Measurements from ENCODE around the gene CUL3. TPM values are rescaled to one million over a fixed set of nuclear protein-coding genes. Genes with fewer than 3 reads are reported as not detected.

CUL3 gene
- total and polyA plus RNA-seq, 2 of the 8 experiments (the other 6 are each of a cell fraction or from before 2014, with no cell fraction given) = 28.5 to 113 TPM

- H2BK15ac ChIP-seq (ENCODE audit: low read length) = no peak overlapping the region
- POLR2A ChIA-PET (ENCODE audit: partially characterized antibody) = no interaction called here
These were observed 27.6 kb downstream of the CUL3 start for GRCh38 chr2:224557610-224558009.

More at GRCh38 chr2:224557610-224558009, 27.6 kb downstream of the CUL3 start:
- Histone ChIP-seq H3K9ac (replicated peaks in 1 of 4; ENCODE audit: extremely low read depth in 1 of 4, low read depth in 3 of 4, low read length in 3 of 4) (no peak overlapping the region), H3K79me1 (ENCODE audit: low read depth, low read length) (peaks cover 4% of the 10 kb centered on the region; the same call in 1 of the 2 replicates), H4K91ac (replicated peaks; ENCODE audit: insufficient read length, low read length) (no peak overlapping the region), H3K23me2 (ENCODE audit: low read depth, low read length) (no peaks in the 10 kb centered on the region), H4K5ac (ENCODE audit: insufficient read length, low read depth, low read length) (no peak overlapping the region), H2BK120ac (replicated peaks; ENCODE audit: low read depth, low read length) (no peak overlapping the region), H2AK5ac (ENCODE audit: low read depth, low read length) (no peak overlapping the region), H3K4ac (replicated peaks; ENCODE audit: insufficient read length, low read depth, low read length) (no peak overlapping the region), H3K14ac (ENCODE audit: insufficient read length) (no peak overlapping the region), H4K20me1 (replicated peaks in 1 of 2; ENCODE audit: control insufficient read depth in 1 of 2, insufficient read depth in 2 of 2, low read length in 2 of 2) (peaks cover 2 to 11% of the 10 kb centered on the region in 2 experiments), H2BK20ac (ENCODE audit: low read length) (no peak overlapping the region), H3K4me2 (ENCODE audit: insufficient read depth in 1 of 2, low read depth in 2 of 2, low read length in 2 of 2) (peak overlapping the region in 1 of 2 experiments; percentile 39; a peak in 1 of 4 replicates), H3K79me2 (ENCODE audit: control insufficient read depth in 1 of 2, insufficient read depth in 2 of 2, low read length in 2 of 2) (peaks cover 12 to 98% of the 10 kb centered on the region in 2 experiments), H3K4me1 (replicated peaks in 1 of 4; ENCODE audit: control insufficient read depth in 3 of 4, insufficient read depth in 4 of 4, low read length in 3 of 4) (peaks cover 0 to 5% (median 2%) of the 10 kb centered on the region in 4 experiments; a peak in 3 of 7 replicates), H3K27ac (ENCODE audit: low read depth, low read length) (no peak overlapping the region), H3K18ac (ENCODE audit: extremely low read depth, low read length) (no peak overlapping the region), H3K9me3 (ENCODE audit: insufficient read depth in 2 of 2, low read depth in 1 of 2, low read length in 1 of 2) (no peaks in the 10 kb centered on the region), H3K23ac (ENCODE audit: insufficient read length) (no peak overlapping the region), H2AFZ (ENCODE audit: low read length) (no peak overlapping the region), H2BK12ac (ENCODE audit: low read depth, low read length) (no peak overlapping the region), H3K27me3 (replicated peaks in 1 of 4; ENCODE audit: control insufficient read depth in 3 of 4, extremely low read depth in 1 of 4, insufficient read depth in 3 of 4, low read length in 3 of 4) (no peaks in the 10 kb centered on the region), H4K8ac (ENCODE audit: extremely low read depth, insufficient read depth, low read length) (no peak overlapping the region), H3K4me3 (ENCODE audit: extremely low read depth in 1 of 4, insufficient read depth in 2 of 4, low read depth in 3 of 4, low read length in 4 of 4) (0 out of 8 replicates have a peak overlapping the region, but pooled peaks of 1 of the 4 experiments have one; percentile 11), H2BK5ac (ENCODE audit: low read depth, low read length) (no peak overlapping the region), H3K56ac (replicated peaks; ENCODE audit: insufficient read length, low read depth, low read length) (no peak overlapping the region), H3K36me3 (ENCODE audit: control insufficient read depth in 2 of 4, insufficient read depth in 4 of 4, low read length in 3 of 4) (no peaks in the 10 kb centered on the region; a peak in 2 of 8 replicates)
- TF ChIP-seq PHF8 (conservative IDR thresholded peaks at IDR 0.05; ENCODE audit: low read depth, low read length) (no peak), CHD1 (IDR thresholded peaks at IDR 0.05; ENCODE audit: low read depth, low read length) (no peak)
- 81% methylated on average over 2 of the region's 2 CpGs; no CpG with 5 or more reads in 1 of the 2 experiments for WGBS, 2 experiments (ENCODE audit: extremely low coverage in 1 of 2, insufficient coverage in 1 of 2, insufficient read length in 1 of 2, insufficient replicate concordance in 2 of 2, low coverage in 1 of 2, low lambda C conversion rate in 2 of 2, missing lambda C conversion rate in 1 of 2)
- DNase-seq (ENCODE audit: low read depth in 1 of 2, low spot score in 2 of 2) (no peak), FAIRE-seq (no peak)
- CTCF ChIA-PET (ENCODE audit: partially characterized antibody) = interaction anchor here (0.6 to 1.0 kb wide), 2 partner anchors 24 to 198 kb away, joined by 3 read pairs; no protein-coding TSS in a partner anchor

Data from H1 (cell line).